H1 (cell line): ENCODE results near the gene IFT80. TPM values are rescaled to one million over a fixed set of nuclear protein-coding genes. Genes with fewer than 3 reads are reported as not detected.
A peak's percentile ranks its signal among the peaks of the same experiment; 100 is the strongest.

Experiments
- CTCF ChIA-PET: fragments of 300-600 bp; sonication (Branson Sonifier 250); formaldehyde crosslinking; loops from one replicate; lab custom pipeline; 2021; ENCODE audit not compliant: partially characterized antibody; lab: Charles Lee
- POLR2A ChIA-PET: fragments of 300-600 bp; sonication (Branson Sonifier 250); formaldehyde crosslinking; loops from one replicate; lab custom pipeline; 2021; ENCODE audit warnings: inconsistent platforms; ENCODE audit not compliant: partially characterized antibody; lab: Charles Lee
- DNase-seq, 2 experiments: peaks; one replicate each; pipeline versions ENCODE4 v3.0.0 to v3.0.0-alpha.2; 2010 to 2022; ENCODE audit warnings: low spot score in 2 of 2, low read depth in 1 of 2, mixed read lengths in 1 of 2
- FAIRE-seq: peaks from 2 replicates; lab custom pipeline; 2011; peaks lifted over from hg19 to GRCh38; lab: Jason Lieb, UNC
- H2AFZ ChIP-seq: 2 replicates; pipeline ENCODE4 v1.8.1; 2012; ENCODE audit warnings: low read length, inconsistent platforms
- H2AK5ac ChIP-seq: 2 replicates; pipeline ENCODE4 v1.6.1; 2013; ENCODE audit warnings: low read depth, low read length
- H2BK120ac ChIP-seq: replicated peaks from 2 replicates; pipeline ENCODE3; 2013; ENCODE audit warnings: low read depth, low read length, inconsistent platforms
- H2BK12ac ChIP-seq: 2 replicates; pipeline ENCODE4 v1.6.1; 2013; ENCODE audit warnings: low read depth, low read length
- H2BK15ac ChIP-seq: 2 replicates; pipeline ENCODE4 v1.6.1; 2013; ENCODE audit warnings: low read length
- H2BK20ac ChIP-seq: 2 replicates; pipeline ENCODE4 v1.6.1; 2013; ENCODE audit warnings: low read length
- H2BK5ac ChIP-seq: 2 replicates; pipeline ENCODE4 v1.6.1; 2013; ENCODE audit warnings: low read depth, low read length
- H3K14ac ChIP-seq: 2 replicates; pipeline ENCODE4 v1.6.1; 2013; ENCODE audit warnings: inconsistent platforms; ENCODE audit not compliant: insufficient read length
- H3K18ac ChIP-seq: 2 replicates; pipeline ENCODE4 v1.6.1; 2013; ENCODE audit warnings: low read length; ENCODE audit errors: extremely low read depth
- H3K23ac ChIP-seq: 2 replicates; pipeline ENCODE4 v1.6.1; 2013; ENCODE audit warnings: inconsistent platforms; ENCODE audit not compliant: insufficient read length
- H3K23me2 ChIP-seq: 2 replicates; pipeline ENCODE4 v1.6.1; 2013; ENCODE audit warnings: low read depth, low read length
- H3K27ac ChIP-seq: 2 replicates; pipeline ENCODE4 v1.6.1; 2011; ENCODE audit warnings: low read depth, low read length, inconsistent platforms
- H3K27me3 ChIP-seq, 4 experiments: replicated peaks in 1 of 4; 1 replicate in 1 of 4; 2 replicates in 3 of 4; pipeline versions ENCODE4 v1.6.1 to v1.8.1; 2011 to 2013; ENCODE audit warnings: low read length in 3 of 4, mild to moderate bottlenecking in 3 of 4, inconsistent platforms in 2 of 4, mixed read lengths in 2 of 4, moderate library complexity in 1 of 4; ENCODE audit not compliant: control insufficient read depth in 3 of 4, insufficient read depth in 3 of 4; ENCODE audit errors: extremely low read depth in 1 of 4
- H3K36me3 ChIP-seq, 4 experiments: 2 replicates each; pipeline versions ENCODE4 v1.6.1 to v1.8.1; 2011 to 2013; ENCODE audit warnings: mild to moderate bottlenecking in 4 of 4, low read length in 3 of 4, moderate library complexity in 2 of 4, control low read depth in 1 of 4, inconsistent platforms in 1 of 4; ENCODE audit not compliant: insufficient read depth in 4 of 4, control insufficient read depth in 2 of 4
- H3K4ac ChIP-seq: replicated peaks from 2 replicates; pipeline ENCODE3; 2013; ENCODE audit warnings: low read length, low read depth, mixed read lengths, inconsistent platforms; ENCODE audit not compliant: insufficient read length
- H3K4me1 ChIP-seq, 4 experiments: replicated peaks in 1 of 4; 1 replicate in 1 of 4; 2 replicates in 3 of 4; pipeline versions ENCODE4 v1.6.1 to v1.8.1; 2011 to 2013; ENCODE audit warnings: low read length in 3 of 4, inconsistent platforms in 2 of 4, mixed read lengths in 1 of 4; ENCODE audit not compliant: insufficient read depth in 4 of 4, control insufficient read depth in 3 of 4
- H3K4me2 ChIP-seq, 2 experiments: 2 replicates each; pipeline versions ENCODE4 v1.6.1 to v1.8.1; 2011 to 2013; ENCODE audit warnings: low read depth in 2 of 2, low read length in 2 of 2, control low read depth in 1 of 2, inconsistent platforms in 1 of 2, mild to moderate bottlenecking in 1 of 2; ENCODE audit not compliant: insufficient read depth in 1 of 2
- H3K4me3 ChIP-seq, 4 experiments: fragments of 200-600, 300-600 bp in 1 of 4; sonication (generic), shearing (Covaris generic), sonication (Bioruptor Twin) in 1 of 4; 2 replicates each; pipeline versions ENCODE4 v1.5.1 to v1.8.1; 2011 to 2016; ENCODE audit warnings: low read length in 4 of 4, low read depth in 3 of 4, control low read depth in 2 of 4, inconsistent platforms in 2 of 4, mild to moderate bottlenecking in 2 of 4, mixed read lengths in 1 of 4, moderate library complexity in 1 of 4; ENCODE audit not compliant: insufficient read depth in 2 of 4; ENCODE audit errors: extremely low read depth in 1 of 4
- H3K56ac ChIP-seq: replicated peaks from 2 replicates; pipeline ENCODE3; 2013; ENCODE audit warnings: low read depth, mild to moderate bottlenecking, mixed read lengths, low read length, inconsistent platforms; ENCODE audit not compliant: insufficient read length
- H3K79me1 ChIP-seq: 2 replicates; pipeline ENCODE4 v1.6.1; 2013; ENCODE audit warnings: low read depth, low read length, control low read depth
- H3K79me2 ChIP-seq, 2 experiments: 2 replicates each; pipeline versions ENCODE4 v1.6.1 to v1.8.1; 2012 to 2013; ENCODE audit warnings: low read length in 2 of 2, mild to moderate bottlenecking in 2 of 2, inconsistent platforms in 1 of 2; ENCODE audit not compliant: insufficient read depth in 2 of 2, control insufficient read depth in 1 of 2
- H3K9ac ChIP-seq, 4 experiments: replicated peaks in 1 of 4; 1 replicate in 1 of 4; 2 replicates in 3 of 4; pipeline versions ENCODE4 v1.6.1 to v1.8.1; 2011 to 2013; ENCODE audit warnings: low read depth in 3 of 4, low read length in 3 of 4, control low read depth in 2 of 4, mild to moderate bottlenecking in 2 of 4, moderate library complexity in 2 of 4, inconsistent platforms in 1 of 4; ENCODE audit errors: extremely low read depth in 1 of 4
- H3K9me3 ChIP-seq, 2 experiments: 2 replicates each; pipeline versions ENCODE4 v1.6.1 to v1.8.1; 2012 to 2013; ENCODE audit warnings: mild to moderate bottlenecking in 2 of 2, moderate library complexity in 2 of 2, control low read depth in 1 of 2, inconsistent platforms in 1 of 2, low read depth in 1 of 2, low read length in 1 of 2, mixed read lengths in 1 of 2; ENCODE audit not compliant: insufficient read depth in 2 of 2
- H4K20me1 ChIP-seq, 2 experiments: replicated peaks in 1 of 2; 2 replicates each; pipeline versions ENCODE3 to v1.8.1; 2011 to 2013; ENCODE audit warnings: inconsistent platforms in 2 of 2, low read length in 2 of 2, mild to moderate bottlenecking in 1 of 2; ENCODE audit not compliant: insufficient read depth in 2 of 2, control insufficient read depth in 1 of 2
- H4K5ac ChIP-seq: 2 replicates; pipeline ENCODE4 v1.6.1; 2013; ENCODE audit warnings: low read length, low read depth, mixed read lengths, inconsistent platforms; ENCODE audit not compliant: insufficient read length
- H4K8ac ChIP-seq: 2 replicates; pipeline ENCODE4 v1.8.0; 2013; ENCODE audit warnings: mild to moderate bottlenecking, moderate library complexity, low read length, inconsistent platforms; ENCODE audit not compliant: insufficient read depth; ENCODE audit errors: extremely low read depth
- H4K91ac ChIP-seq: replicated peaks from 2 replicates; pipeline ENCODE3; 2013; ENCODE audit warnings: low read length, mixed read lengths, inconsistent platforms; ENCODE audit not compliant: insufficient read length
- BACH1 ChIP-seq: IDR thresholded peaks from 2 replicates; pipeline ENCODE4 v1.6.1; 2012; ENCODE audit warnings: low read length, improper control_type of control experiment
- ZNF274 ChIP-seq: IDR thresholded peaks from 2 replicates; pipeline ENCODE4 v1.7.0; 2012; ENCODE audit warnings: low read length, borderline replicate concordance; ENCODE audit errors: extremely low read depth
- WGBS, 2 experiments: shearing (Covaris generic) in 1 of 2; methylation state at CpG; one replicate each; pipeline versions ENCODE4 v1.1.6 to v1.1.7; 2013 to 2015; ENCODE audit warnings: low lambda C conversion rate in 2 of 2, mixed read lengths in 2 of 2, inconsistent platforms in 1 of 2, low coverage in 1 of 2, missing lambda C conversion rate in 1 of 2; ENCODE audit not compliant: insufficient replicate concordance in 2 of 2, insufficient coverage in 1 of 2, insufficient read length in 1 of 2; ENCODE audit errors: extremely low coverage in 1 of 2, missing lambda C conversion rate in 1 of 2; 5-methylcytosine and 5-hydroxymethylcytosine counted together
- polyA plus RNA-seq, 7 experiments: library from polyadenylated mRNA; depleted of rRNA in 3 of 7; stranded (reverse) in 5 of 7; unstranded in 2 of 7; fragments of >200 nt in 5 of 7; fragments of 200-250 nt in 2 of 7; gene quantifications; 1 replicate in 5 of 7; 2 replicates in 1 of 7; 4 replicates in 1 of 7; pipeline versions ENCODE4 v1.2.1 to v1.2.3, GENCODE V29; 2011 to 2013; ENCODE audit warnings: missing spikeins in 2 of 7, mixed read lengths in 2 of 7
- total RNA-seq: library from RNA; stranded (reverse); fragmentation: NEBNext Ultra II Directional; extraction: Animal tissue kit (Norgen Biotek cat#: 25700); gene quantifications from 2 replicates; pipeline ENCODE4 v1.2.1, GENCODE V29; 2021

The IFT80 gene
- total and polyA plus RNA-seq, 2 of the 8 experiments (the other 6 are each of a cell fraction or from before 2014, with no cell fraction given), result 7.2 to 25.9 TPM

DNA sequence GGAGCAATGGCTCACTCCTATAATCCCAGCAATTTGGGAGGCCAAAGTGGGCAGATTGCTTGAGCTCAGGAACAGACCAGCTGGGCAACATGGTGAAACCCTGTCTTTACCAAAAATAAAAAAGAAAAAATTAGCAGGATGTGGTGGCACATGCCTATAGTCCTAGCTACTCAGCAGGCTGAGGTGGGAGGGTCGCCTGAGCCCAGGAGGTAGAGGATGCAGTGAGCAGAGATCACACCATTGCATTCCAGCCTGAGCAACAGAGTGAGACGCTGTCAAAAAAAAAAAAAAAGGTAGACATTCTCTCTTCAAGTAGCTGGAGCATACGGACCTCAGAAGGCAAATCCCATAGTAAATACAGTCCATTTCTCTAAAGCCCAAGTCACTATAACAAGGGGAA lies 180.9 kb downstream of the IFT80 start:
- Histone ChIP-seq H3K56ac (no peak overlapping the region), H2BK20ac (no peak overlapping the region), H4K8ac (no peak overlapping the region), H4K20me1 (no peaks in the 10 kb centered on the region), H3K14ac (no peak overlapping the region), H3K9ac (no peak overlapping the region), H2BK12ac (no peak overlapping the region), H3K27me3 (peaks cover 0 to 2% (median under 1%) of the 10 kb centered on the region in 4 experiments; a peak in 2 of 7 replicates), H2BK15ac (no peak overlapping the region), H4K5ac (no peak overlapping the region), H3K23me2 (no peaks in the 10 kb centered on the region), H2AK5ac (no peak overlapping the region), H3K4me2 (no peak overlapping the region), H2BK120ac (no peak overlapping the region), H3K9me3 (no peaks in the 10 kb centered on the region), H3K36me3 (no peaks in the 10 kb centered on the region), H3K79me1 (no peaks in the 10 kb centered on the region), H2BK5ac (no peak overlapping the region), H3K4me3 (no peak overlapping the region), H2AFZ (0 out of 2 replicates have a peak overlapping the region, but pooled peaks have one; percentile 91), H3K18ac (no peak overlapping the region), H3K23ac (no peak overlapping the region), H3K4me1 (no peaks in the 10 kb centered on the region), H3K27ac (no peak overlapping the region), H3K79me2 (no peaks in the 10 kb centered on the region), H3K4ac (no peak overlapping the region), H4K91ac (no peak overlapping the region)
- 69% methylated on average over 2 of the region's 3 CpGs; no CpG with 5 or more reads in 1 of the 2 experiments for WGBS, 2 experiments
- DNase-seq (no peak), FAIRE-seq (no peak)
- POLR2A ChIA-PET, result interaction anchor here (0.6 kb wide), 1 partner anchor 134 kb away, joined by 3 read pairs; no protein-coding TSS in a partner anchor
- CTCF ChIA-PET, result interaction anchor here (1.0 kb wide), 1 partner anchor 167 kb away, joined by 3 read pairs; no protein-coding TSS in a partner anchor
- TF ChIP-seq ZNF274, result no peak
- no peak for TF ChIP-seq BACH1
